NB4 (cell line): ENCODE results near the gene CCDC106.

Source experiments
- CTCF ChIP-seq: IDR thresholded peaks from one replicate; pipeline ENCODE4 v1.5.1; 2012; ENCODE audit warnings: low read depth, low read length
- MAX ChIP-seq: IDR thresholded peaks from 2 replicates; pipeline ENCODE4 v1.6.1; 2011; ENCODE audit warnings: low read depth, low read length
- POLR2A ChIP-seq: IDR thresholded peaks from 2 replicates; pipeline ENCODE4 v1.6.1; 2011; ENCODE audit warnings: mild to moderate bottlenecking; ENCODE audit not compliant: insufficient read length; ENCODE audit errors: extremely low read depth

- no peak for TF ChIP-seq CTCF
- TF ChIP-seq MAX, result no peak
- TF ChIP-seq POLR2A, result no peak
These were observed 28.4 kb downstream of the CCDC106 start for GRCh38 chr19:55676383-55676782.
